Measurements from ENCODE around the gene SPDYE17. TPM values are rescaled to one million over a fixed set of nuclear protein-coding genes. Genes with fewer than 3 reads are reported as not detected.
"Not testable (repeated sequence)": the region's sequence is repeated elsewhere in the genome, so short reads cannot be mapped to it uniquely, and the experiment has no call there.

SPDYE17 gene
- polyA plus RNA-seq, 3 donors from 2014 or later: not detected

GRCh38 chr7:77005461-77006057, 26.6 kb downstream of the SPDYE17 start:
- H3K4me1 Mint-ChIP-seq; H3K4me3 Mint-ChIP-seq; DNase-seq; H3K9me3 Mint-ChIP-seq; H3K27me3 Mint-ChIP-seq (ENCODE audit: low read depth in 3 of 3); H3K36me3 Mint-ChIP-seq; H3K27ac Mint-ChIP-seq: not testable (repeated sequence)

GRCh38 chr7:77004151-77004550, 28.0 kb downstream of the SPDYE17 start:
- not testable (repeated sequence) for H3K4me1 Mint-ChIP-seq; DNase-seq; H3K27me3 Mint-ChIP-seq (ENCODE audit: low read depth in 3 of 3); H3K9me3 Mint-ChIP-seq; H3K36me3 Mint-ChIP-seq; H3K4me3 Mint-ChIP-seq; H3K27ac Mint-ChIP-seq

GRCh38 chr7:77003241-77003640, 28.9 kb downstream of the SPDYE17 start:
- not testable (repeated sequence) for H3K27me3 Mint-ChIP-seq (ENCODE audit: low read depth in 3 of 3); DNase-seq; H3K27ac Mint-ChIP-seq; H3K36me3 Mint-ChIP-seq; H3K4me3 Mint-ChIP-seq; H3K9me3 Mint-ChIP-seq; H3K4me1 Mint-ChIP-seq

GRCh38 chr7:77002678-77003233, 29.4 kb downstream of the SPDYE17 start:
- DNase-seq; H3K9me3 Mint-ChIP-seq; H3K4me3 Mint-ChIP-seq; H3K27me3 Mint-ChIP-seq (ENCODE audit: low read depth in 3 of 3); H3K4me1 Mint-ChIP-seq; H3K36me3 Mint-ChIP-seq: not testable (repeated sequence)
- H3K27ac Mint-ChIP-seq: peak overlapping the region in 1 of 6 donors; percentile 40

GRCh38 chr7:77002104-77002503, 30.1 kb downstream of the SPDYE17 start:
- not testable (repeated sequence) for H3K27ac Mint-ChIP-seq; DNase-seq; H3K27me3 Mint-ChIP-seq (ENCODE audit: low read depth in 3 of 3); H3K4me3 Mint-ChIP-seq; H3K36me3 Mint-ChIP-seq; H3K9me3 Mint-ChIP-seq; H3K4me1 Mint-ChIP-seq

- not testable (repeated sequence) for DNase-seq; H3K4me3 Mint-ChIP-seq; H3K4me1 Mint-ChIP-seq; H3K9me3 Mint-ChIP-seq; H3K36me3 Mint-ChIP-seq; H3K27me3 Mint-ChIP-seq (ENCODE audit: low read depth in 3 of 3)
- H3K27ac Mint-ChIP-seq: peak overlapping the region in 1 of 6 donors; percentile 55
Measured at GRCh38 chr7:76999474-77000107, 32.6 kb downstream of the SPDYE17 start.

GRCh38 chr7:76998764-76999450, 33.3 kb downstream of the SPDYE17 start:
- not testable (repeated sequence) for H3K4me3 Mint-ChIP-seq; H3K27me3 Mint-ChIP-seq (ENCODE audit: low read depth in 3 of 3); H3K4me1 Mint-ChIP-seq; H3K27ac Mint-ChIP-seq; H3K36me3 Mint-ChIP-seq; H3K9me3 Mint-ChIP-seq; DNase-seq

- Mint-ChIP-seq H3K36me3 (no peaks in the 10 kb centered on the region), H3K4me3 (no peak overlapping the region), H3K27me3 (ENCODE audit: low read depth in 3 of 3) (peaks cover 0 to 1% (median 0%) of the 10 kb centered on the region in 3 donors), H3K4me1 (no peaks in the 10 kb centered on the region), H3K9me3 (no peaks in the 10 kb centered on the region), H3K27ac (peak overlapping the region in 1 of 6 donors; percentile 17)
- no peak for DNase-seq
Measured at GRCh38 chr7:76998285-76998589, 33.9 kb downstream of the SPDYE17 start.

GRCh38 chr7:76997381-76998284, 34.5 kb downstream of the SPDYE17 start:
- Mint-ChIP-seq H3K36me3 (no peaks in the 10 kb centered on the region), H3K9me3 (no peaks in the 10 kb centered on the region), H3K4me1 (no peaks in the 10 kb centered on the region), H3K27me3 (ENCODE audit: low read depth in 3 of 3) (peaks cover 0 to 1% (median 0%) of the 10 kb centered on the region in 3 donors), H3K27ac (peak overlapping the region in 3 of 6 donors; percentile 17 to 72 (median 53)), H3K4me3 (no peak overlapping the region)
- DNase-seq: no peak

GRCh38 chr7:76996932-76997331, 35.2 kb downstream of the SPDYE17 start:
- not testable (repeated sequence) for DNase-seq; H3K27ac Mint-ChIP-seq; H3K4me1 Mint-ChIP-seq; H3K9me3 Mint-ChIP-seq; H3K27me3 Mint-ChIP-seq (ENCODE audit: low read depth in 3 of 3); H3K36me3 Mint-ChIP-seq; H3K4me3 Mint-ChIP-seq

- not testable (repeated sequence) for H3K4me3 Mint-ChIP-seq; H3K9me3 Mint-ChIP-seq; H3K27me3 Mint-ChIP-seq (ENCODE audit: low read depth in 3 of 3); H3K4me1 Mint-ChIP-seq; H3K36me3 Mint-ChIP-seq; H3K27ac Mint-ChIP-seq; DNase-seq
Measured at GRCh38 chr7:76994286-76994685, 37.9 kb downstream of the SPDYE17 start.

- H3K4me1 Mint-ChIP-seq; DNase-seq; H3K4me3 Mint-ChIP-seq; H3K27me3 Mint-ChIP-seq (ENCODE audit: low read depth in 3 of 3); H3K27ac Mint-ChIP-seq; H3K36me3 Mint-ChIP-seq; H3K9me3 Mint-ChIP-seq: not testable (repeated sequence)
Measured at GRCh38 chr7:76993831-76994230, 38.3 kb downstream of the SPDYE17 start.

GRCh38 chr7:76992871-76993270, 39.3 kb downstream of the SPDYE17 start:
- not testable (repeated sequence) for H3K27ac Mint-ChIP-seq; H3K4me1 Mint-ChIP-seq; DNase-seq; H3K9me3 Mint-ChIP-seq; H3K4me3 Mint-ChIP-seq; H3K27me3 Mint-ChIP-seq (ENCODE audit: low read depth in 3 of 3); H3K36me3 Mint-ChIP-seq

- not testable (repeated sequence) for DNase-seq; H3K27me3 Mint-ChIP-seq (ENCODE audit: low read depth in 3 of 3); H3K4me1 Mint-ChIP-seq; H3K4me3 Mint-ChIP-seq; H3K36me3 Mint-ChIP-seq; H3K27ac Mint-ChIP-seq; H3K9me3 Mint-ChIP-seq
Measured at GRCh38 chr7:76992204-76992603, 40.0 kb downstream of the SPDYE17 start.
